DLD1 (cell line): ENCODE measurements around the gene MICALL2.

ENCODE experiments used
- in situ Hi-C: cut with HindIII; loops from 2 replicates; pipeline ENCODE4 v1.10.0; 2017; ENCODE audit warnings: low sequenced_read_pairs

The MICALL2 gene

DNA sequence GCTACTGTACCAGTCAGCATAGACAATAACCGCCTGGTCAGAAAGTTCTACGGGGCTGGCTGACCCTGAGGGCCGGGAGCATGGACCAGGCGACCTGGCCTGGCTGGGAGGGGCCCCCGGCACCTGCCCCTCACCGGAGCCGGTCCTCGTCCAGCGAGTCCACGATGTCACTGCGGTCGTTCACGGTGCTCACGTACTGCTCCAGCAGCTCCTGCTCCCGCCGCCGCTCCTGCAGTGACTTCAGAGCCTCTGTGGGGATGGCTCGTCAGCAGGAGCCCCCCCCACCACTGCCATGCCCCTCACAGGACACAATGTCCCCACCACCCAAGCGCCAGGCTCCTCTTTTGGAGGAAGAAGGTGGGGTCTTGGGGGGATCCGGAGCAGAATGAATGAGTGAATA is 22.7 kb downstream of the MICALL2 start:
- in situ Hi-C loops, result no loop called here

DNA sequence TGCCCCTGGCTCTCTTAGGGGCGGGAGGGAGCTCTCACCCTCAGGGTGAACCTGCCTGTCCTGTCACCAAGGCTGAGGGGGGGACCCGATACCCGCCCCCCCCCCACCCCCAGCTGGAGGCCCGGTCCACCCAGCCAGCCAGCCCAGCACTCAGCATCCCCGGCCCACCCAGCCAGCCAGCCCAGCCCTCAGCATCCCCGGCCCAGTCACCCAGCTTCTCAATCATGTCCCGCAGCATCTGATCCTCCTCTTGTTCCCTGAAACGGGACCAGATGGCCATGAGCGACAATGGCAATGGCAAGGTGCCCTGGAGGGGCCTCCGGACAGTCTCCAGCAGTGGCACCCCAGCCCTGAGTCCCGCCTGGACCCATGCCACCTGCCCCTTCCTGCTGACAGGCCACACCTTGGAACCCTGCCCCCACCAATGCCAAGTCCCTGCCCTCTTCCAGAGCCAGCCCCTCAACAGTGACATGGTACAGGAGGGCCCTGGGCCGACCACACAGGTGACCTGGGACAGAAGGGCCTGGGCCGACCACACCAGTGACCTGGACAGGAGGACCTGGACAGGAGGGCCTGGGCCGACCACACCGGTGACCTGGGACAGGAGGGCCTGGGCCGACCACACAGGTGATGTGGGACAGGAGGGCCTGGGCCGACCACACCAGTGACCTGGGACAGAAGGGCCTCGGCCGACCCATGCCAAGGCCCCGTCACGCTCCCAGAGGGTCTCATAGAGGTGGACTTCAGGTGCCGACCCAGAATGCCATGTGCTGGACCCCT is 24.2 kb downstream of the MICALL2 start:
- in situ Hi-C loops, result no loop called here

DNA sequence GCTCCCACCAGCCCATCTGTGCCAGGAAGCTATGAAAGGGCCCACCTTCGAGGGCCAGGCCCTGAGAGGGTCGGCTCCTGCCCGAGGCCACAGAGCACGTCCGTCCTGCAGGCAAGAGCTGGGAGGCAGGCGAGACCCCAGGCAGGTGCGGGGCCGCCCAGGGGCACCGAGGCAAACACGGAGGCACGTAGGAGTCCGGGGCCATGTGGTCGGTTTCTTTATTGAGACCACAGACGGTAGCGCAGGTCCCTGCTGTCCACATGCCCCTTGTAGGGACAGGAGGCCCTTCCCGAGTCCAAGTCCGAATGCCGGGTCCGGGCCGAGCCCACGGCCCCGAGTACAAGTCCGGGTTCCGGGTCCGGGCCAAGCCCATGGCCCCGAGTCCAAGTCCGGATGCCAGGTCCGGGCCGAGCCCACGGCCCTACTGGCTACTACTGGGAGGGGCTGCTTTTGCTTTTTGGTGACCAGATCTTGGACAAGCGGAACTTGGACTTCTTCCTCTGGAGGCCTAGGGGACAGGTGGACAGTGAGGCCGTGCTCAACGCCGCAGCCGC is 25.0 kb downstream of the MICALL2 start:
- in situ Hi-C loops, result no loop called here

DNA sequence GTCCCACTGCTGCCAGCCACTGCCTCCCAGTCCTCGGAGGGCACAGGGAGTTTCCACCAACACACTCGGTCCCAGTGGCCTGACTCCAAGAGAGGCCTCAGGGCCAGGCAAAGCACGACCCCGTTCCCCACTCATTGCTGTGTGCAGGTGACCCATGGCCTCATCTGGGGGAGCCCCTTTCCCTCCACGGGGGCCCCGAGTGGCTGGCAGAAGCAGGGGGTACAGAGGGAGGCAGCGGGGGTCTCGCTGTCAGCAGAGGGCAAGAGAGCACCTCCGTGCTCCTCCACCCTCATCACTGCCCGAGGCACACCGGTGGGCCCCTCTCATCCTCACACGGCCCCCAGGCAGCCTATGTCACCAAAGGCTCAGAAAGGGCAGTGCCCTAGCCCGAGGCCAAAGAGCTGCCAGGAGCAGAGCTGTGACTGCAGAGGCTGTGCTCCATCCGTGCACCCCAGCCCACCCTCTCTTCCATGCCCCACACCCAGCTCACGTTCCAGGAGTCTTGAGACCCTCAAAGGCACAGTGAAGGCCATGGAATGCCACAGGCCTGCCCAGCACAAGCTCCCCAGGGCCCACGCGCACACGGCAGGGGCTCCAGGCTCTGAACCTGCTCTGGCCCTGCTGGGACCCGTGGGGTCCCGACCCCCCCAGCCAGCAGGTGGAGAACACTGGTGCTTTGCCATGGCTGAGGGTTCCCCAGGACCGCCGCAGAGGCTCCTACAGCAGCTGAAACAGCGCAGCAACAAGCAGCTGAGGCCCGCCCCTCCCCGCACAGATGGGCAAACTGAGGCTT is 25.9 kb downstream of the MICALL2 start:
- in situ Hi-C loops, result no loop called here

DNA sequence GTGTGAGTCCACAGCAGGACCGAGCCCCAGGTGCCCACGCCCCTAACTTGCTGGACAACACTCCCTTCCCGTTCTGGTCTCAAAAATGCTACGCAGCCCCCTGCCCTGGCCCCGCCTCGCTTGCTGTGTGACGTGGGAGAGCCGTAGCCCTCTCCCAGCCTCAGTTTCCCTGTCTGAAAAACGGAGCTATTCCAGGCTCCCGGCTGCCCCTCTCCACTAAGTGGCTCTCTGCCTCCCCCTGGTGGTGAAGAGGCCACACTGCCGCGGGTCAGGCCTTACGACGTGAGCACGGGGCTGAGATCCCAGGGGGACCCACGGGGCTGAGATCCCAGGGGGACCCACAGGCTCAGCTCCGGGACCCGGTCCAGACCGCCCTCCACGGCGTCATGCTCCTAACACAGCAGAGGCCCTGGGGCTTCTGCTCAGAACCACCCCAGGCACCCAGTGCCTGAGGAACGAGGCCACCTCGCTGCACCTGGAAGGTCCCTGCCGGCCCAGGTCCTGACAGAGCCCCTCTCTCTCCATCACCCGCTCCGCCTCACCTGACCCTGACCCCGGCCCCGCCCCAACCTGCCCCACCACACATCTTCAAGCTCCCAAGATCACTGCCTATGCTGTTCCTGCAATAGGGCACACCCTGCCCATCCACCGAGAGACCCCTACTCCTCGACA is 26.7 kb downstream of the MICALL2 start:
- in situ Hi-C loops, result no loop called here

DNA sequence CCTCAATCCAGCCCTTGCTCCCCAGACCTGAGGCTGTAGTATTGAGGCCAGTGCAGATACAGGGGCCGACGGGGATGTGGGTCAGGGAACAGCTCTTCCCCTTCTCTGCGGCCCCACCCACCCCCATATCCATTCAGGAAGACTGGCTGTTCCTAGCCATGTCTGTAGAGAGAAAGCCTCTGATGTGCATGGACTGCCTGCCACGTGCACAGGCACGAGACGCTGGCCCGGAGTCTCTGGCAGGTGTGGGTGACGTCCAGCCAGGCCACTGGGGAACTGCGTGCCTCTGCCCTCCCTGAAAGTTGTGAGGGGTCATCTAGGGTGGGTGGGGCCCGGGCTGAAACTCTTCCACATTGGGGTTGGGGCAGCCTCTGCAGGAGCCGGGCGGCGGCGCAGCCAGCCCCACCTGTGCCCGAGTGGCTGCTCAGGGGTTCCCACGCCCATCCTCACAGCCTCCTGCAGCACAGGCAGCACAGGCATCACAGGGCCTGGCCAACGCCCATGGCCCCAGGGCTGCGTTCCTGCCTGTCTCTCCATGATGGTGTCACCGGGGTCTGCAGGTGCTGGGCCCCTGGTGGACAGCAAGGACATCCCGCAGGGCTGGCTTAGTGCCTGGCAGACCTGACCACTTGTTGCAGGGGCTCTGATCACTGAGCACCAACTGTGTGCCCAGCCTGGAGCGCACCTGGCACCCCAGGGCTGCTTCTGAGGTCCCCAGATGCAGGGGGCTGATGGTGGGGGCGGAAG is 27.5 kb downstream of the MICALL2 start:
- in situ Hi-C loops, result no loop called here

DNA sequence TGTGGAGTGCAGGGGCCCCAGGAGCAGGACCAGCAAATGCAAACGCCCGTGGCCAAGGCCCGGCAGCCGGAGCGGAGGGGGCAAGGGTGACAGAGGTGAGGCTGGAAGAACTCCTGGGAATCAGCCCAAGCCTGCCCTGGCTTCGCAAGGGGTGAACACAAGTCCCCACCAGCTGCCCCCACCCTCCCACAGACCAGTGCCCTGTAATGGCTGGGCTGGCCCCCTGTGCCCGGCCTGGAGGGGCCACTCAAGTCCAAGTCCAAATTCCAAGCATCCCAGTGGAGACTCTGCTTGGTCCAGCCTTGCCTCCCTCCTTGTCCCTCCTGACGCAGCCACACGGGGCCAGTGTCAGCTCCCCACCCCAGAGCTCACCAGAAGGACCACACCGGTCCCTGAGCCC is 28.0 kb downstream of the MICALL2 start:
- in situ Hi-C loops, result no loop called here

DNA sequence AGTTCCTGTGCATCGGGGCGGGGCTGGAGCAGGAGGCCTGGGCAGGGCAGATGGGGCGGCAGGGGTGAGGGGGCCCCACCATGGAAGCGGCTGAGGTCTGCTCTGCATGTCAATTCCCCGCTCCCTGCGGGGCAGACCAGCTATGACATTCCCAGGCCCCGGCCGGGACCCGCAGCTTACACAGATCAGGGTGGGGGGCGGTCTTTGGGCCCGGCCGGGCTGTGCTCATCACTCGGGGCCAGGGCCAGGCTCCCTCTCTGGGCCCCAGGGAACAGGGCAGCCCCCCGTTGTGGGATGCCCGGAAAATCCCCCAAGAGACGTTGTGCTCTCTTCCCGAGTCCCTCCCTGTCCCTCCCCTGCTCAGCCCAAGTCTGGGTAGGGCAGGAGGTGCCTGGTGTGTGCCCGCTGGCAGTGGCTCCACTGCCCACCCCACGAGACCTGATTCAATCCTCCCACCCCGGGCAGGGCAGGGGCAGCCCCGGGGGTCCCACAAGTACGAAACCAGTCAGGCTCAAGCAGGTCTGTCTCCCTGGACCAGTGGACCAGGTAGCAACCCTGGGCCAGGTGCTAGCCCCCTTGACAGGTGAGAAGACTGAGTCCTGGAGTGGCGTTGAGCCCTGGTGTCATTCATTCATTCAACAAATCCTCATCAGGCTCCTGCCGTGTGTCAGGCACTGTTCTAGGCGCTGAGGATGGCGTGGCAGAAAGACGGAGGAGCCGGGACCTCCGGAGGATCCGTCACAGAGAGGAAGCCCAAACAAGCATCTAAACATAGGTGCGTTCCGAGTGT is 29.0 kb downstream of the MICALL2 start:
- in situ Hi-C loops, result no loop called here

DNA sequence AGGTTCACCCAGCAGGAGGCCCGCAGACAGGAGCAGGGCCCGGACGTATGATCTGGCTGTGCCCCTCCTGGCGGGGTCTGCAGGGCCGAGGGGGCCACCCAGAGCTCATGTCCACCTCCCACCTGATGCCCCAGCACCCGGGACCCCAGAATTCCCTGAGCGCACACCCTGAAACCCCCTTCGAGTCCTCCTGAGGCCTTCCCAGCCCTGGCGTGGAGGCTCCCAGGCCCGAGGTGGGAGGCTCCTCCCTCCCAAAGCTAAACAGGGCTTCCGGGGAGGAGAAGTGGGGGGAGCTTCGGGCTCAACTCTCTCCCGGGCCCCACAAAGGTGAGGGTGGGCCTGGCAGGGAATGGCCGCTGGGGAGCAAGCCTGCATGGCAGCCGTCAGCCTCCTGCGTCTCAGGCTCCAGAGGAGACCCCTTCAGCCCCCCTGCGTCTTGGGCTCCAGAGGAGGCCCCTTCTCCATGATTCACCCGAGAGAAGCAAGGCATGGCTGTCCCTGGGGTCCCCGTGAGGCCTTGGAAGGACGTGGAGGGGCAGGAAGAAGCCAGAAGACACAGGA is 30.2 kb downstream of the MICALL2 start:
- in situ Hi-C loops, result no loop called here

DNA sequence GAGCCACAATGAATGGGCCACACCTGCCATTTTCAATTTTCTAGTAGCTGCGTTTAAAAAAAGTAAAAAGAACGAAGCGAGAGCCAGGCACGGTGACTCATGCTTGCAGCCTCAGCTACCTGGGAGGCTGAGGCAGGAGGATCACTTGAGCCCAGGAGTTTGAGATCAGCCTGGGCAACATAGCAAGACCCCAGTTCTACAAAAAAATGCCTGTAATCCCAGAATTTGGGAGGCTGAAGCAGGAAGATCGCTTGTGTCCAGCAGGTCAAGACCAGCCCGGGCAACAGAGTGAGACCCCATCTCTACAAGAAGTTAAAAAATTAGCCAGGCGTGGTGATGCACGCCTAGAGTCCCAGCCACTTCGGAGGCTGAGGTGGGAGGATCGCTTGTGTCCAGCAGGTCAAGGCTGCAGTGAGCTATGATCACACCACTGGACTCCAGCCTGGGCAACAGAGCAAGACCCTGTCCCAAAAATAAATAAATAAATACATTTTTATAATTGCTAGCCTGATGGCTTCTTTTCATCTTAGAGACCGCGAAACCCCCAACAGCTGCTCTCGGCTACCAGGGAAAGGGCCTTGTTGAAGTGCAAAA is 32.1 kb downstream of the MICALL2 start:
- in situ Hi-C loops, result no loop called here

DNA sequence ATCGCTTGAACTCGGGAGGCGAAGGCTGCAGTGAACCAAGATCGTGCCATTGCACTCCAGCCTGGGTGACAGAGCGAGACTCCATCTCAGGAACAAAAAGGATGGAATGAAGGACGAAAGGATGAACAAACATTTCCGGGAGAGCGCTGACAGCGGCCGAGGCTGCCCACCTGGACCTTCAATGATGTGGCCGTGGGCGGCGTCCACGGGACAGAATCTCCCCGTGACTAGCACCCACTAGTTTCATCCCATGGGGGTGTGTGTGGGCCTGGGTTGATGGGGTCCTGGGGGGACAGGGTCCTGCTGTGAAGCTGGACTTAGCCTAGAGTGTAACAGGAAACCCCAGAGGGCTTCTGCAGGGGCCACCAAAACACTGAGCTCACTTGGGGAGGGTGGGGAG is 32.8 kb downstream of the MICALL2 start:
- in situ Hi-C loops, result no loop called here

DNA sequence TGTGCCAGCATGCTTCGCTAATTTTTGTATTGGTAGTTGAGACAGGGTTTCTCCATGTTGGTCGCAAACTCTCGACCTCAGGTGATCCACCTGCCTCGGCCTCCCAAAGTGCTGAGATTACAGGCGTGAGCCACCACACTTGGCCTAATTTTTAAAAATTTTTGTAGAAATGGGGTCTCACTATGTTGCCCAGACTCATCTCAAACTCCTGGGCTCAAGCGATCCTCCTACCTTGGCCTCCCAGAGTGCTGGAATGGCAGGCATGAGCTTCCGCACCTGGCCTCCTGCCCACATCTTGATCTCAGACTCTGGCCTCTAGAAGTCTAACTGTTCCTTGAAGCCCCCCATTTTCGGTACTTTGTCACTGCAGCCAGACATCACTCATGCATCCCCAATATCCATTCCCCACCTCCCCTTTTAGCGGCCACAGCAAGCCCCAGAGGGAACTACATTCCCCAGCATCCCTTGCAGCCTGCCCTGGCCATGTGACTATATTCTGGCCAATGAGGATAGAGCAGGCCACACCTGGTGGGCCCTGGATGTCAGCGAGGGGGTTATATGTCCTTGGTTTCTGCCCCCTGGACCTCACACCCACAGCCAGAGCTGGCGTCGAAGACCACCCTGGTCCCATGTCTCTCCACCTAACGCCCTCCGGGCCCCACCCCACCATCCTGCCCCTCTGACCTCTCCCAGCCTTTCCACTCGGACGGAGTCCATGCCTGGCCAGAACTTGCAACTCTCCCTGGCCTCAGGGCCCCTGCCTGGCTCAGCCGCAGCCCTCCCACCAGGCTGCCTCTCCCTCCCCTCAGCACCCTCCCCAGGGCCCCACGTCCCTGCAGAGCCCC is 33.8 kb downstream of the MICALL2 start:
- in situ Hi-C loops, result no loop called here

DNA sequence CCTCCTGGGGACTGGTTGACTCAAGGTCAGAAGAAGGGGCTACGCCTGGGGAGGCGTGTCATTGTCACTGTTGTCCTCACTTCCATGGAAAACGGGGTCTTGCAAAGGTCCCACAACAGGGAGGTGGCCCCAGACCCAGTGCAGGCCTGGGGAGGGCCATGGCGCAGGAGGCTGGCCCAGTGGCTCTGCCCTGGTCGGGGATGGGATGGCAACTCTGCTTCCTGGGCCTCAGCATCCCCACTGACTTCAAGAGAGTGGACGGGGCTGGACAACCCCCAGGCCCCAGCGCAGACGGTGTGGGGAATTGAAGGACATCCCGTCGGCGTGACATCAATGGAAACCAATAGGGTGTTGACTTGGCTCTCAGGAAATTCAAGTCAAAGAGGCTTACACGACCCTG is 35.2 kb downstream of the MICALL2 start:
- in situ Hi-C loops, result no loop called here

DNA sequence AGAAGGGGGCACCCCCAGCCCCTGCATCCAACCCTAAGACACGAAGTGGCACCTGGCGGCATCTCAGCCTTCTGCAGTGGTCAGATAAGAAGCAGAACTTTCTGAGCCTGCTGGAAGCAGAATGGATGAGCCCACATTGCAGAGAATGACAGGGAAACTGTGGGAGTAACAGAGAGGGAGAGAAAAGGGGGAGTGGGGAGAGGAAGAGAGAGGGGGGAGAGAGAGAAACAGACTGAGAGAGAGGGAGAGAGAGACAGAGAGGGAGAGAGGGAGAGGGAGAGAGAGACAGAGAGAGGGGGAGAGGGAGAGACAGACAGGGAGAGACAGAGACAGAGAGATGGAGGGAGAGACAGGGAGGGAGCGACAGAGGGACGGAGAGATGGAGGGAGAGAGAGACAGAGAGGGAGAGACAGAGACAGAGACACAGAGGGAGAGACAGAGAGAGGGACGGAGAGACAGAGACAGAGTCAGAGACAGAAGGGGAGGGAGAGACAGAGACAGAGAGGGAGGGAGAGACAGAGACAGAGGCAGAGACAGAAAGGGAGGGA is 35.9 kb downstream of the MICALL2 start:
- in situ Hi-C loops, result no loop called here

DNA sequence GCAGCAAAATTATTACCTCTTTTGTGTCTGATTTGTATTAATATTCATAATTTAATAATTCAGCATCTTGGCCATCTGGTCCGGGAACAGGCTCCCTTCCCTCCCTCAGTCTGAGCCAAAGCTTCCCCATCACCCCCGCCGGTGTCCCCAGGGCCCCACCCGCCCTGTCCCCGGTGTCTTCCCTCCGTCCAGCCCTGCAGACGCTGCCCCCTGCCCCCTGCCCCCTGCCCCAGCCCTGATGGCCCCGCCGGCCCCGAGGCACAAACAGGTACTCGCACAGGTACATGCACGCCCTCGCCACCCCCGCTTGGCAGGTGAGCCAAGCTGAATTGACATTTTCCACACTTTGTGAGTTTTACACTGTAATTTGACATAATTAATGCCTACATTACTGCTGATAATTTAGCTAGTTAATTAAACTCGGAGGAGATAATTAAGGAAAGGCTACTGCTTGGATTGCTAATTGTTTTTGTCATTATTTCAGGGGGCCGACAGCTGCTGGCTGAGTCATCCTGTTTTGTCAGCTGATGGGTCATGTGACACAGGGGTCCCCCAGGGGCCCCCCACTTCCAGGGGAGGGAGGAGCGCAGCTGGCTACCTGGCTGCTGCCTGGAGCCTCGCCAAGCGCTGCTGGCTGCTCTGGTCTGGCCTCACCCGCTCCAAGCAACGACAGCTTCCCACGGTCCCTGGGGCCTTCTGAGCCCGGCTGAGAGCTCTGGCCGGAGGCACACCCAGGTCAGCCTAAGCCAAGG is 36.6 kb downstream of the MICALL2 start:
- in situ Hi-C loops, result no loop called here

DNA sequence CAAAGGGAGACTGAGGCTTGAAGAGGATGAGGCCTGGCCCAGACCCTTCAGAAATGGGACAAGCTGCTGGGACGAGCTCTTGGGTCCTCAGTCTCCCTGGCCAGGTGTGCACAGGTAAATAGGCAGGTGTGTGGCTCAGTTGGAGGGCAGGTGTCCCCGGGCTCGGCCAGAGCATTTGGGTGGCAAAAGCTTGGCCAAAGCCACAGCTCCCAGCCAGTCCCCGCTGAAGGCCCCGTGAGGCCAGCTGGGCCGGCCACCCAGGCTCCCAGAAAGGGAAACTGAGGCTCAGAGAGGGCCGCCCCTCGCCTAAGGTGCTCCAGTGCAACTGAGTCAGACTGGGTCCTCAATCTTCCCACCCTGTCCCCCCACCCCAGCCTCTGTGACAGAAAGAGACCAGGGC is 37.3 kb downstream of the MICALL2 start:
- in situ Hi-C loops, result no loop called here

DNA sequence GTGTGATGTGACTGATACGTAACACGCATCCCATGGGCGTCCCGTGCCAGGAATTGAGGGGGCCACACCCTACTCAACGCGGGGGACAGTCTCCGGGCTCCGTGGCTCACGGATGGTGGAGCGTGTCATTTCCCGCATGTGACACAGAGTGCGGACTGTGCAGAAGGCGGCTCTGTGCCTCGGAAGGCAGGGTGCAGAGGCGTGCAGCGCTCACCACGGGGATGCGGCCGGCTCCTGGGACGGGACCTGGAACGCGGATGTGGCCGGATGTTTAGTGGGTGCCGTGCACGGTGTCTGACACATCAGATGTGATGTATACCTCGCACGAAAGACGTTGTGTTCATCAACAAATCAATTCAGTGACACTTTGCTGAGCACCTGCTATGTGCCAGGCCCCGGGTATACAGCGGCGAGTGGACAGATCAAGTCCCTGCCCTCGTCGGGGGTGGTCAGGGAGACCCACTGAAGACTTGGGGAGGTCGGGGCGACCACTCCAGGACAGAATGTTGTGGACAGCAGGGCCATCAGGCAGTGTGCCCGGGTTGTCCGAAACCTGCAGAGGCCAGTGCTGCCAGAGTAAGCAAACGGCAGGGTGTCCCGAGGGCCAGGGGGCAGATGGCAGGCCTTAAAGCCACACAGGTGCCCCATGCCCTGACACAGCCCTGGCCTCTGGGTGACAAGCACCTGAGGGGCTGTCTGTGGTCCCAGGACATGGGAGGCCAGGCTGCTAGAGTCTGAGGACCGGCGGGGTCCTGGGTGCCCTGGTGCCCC is 38.1 kb downstream of the MICALL2 start:
- in situ Hi-C loops, result no loop called here
